T1000 (cell line): ENCODE results near the gene GSTO2.

Experiments
- DNase-seq: peaks from one replicate; lab custom pipeline; 2025; ENCODE audit warnings: mixed read lengths; lab: John Stamatoyannopoulos, UW

The GSTO2 gene

DNA sequence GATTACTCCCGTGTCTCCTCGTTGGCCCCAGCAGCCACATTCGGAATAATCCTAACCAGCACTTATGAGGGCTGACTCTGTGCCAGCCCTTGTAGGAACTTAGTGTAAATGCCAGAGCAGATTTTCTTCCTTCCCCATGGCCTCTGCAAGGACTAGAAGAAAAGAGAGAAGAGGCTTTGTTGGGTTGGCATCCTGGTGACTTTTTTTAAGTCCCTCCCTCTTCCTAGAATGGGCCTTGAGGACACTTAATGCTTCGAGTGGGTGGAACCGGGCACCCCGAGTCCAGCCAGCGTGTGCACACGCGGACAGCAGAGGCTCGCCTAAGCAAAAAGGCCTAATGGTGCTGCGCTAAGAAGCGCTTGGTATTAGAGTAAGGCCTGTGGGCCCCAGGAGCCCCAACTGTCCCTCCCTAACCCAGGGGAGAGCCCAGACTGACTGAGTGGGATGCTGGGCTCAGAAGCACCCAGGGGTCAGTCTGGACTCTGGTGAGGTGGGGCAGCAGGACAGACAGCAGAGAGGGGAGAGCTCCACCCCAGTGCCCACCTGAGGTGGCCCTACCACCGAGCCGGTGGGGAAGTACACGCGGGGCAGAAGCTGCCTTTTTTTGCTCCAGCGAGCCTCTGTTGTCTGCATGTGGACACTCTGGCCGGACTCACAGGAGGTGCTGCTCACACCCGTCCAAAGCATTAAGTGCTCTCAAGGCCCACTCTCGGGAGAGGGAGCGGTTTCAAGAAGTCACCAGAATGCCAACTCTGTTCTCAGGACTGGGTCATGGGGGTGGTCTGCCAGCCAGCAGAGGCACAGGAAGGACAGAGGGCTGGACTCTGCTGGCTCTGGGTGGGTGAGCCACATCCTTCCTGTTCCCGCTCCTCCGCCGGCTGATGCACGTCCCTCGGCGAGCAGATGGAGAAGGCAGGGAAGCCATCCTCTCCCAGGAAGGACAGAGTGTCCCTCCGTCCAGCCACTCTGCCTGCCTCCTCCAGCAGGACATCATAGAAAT, 56.8 kb downstream of the GSTO2 start:
- no peak for DNase-seq

DNA sequence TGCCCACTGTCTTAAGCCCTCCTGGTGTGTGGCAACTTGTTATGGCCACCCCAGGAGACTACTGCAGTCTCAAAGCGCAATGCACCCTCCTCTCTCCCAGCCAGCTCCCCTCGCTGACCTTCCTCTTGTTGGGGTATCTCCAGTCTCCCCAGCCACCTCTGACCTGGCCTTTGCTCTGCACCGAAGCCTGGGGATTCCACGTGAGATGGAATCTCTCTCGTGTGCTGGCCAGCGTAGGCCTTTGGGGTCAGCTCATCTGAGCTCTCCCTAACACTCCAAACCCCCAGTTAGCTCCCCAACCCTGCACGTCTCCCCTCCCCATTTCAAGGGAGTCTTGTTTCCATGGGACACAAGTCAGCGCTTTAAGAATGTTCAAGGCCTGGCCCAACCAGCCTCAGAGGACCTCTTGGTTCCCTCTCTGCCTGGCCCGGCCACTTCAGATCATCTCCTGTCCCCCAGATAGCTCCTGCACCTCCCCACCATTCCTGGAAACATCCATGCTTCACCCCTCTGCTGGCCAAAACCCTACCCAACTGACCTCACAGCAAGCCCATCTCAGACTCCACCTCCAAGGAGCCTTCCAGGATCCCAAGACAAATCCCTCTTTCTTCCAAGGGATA, 58.1 kb downstream of the GSTO2 start:
- DNase-seq, result no peak

GRCh38 chr10:104327745-104328645, 59.0 kb downstream of the GSTO2 start:
- peak; percentile 35 for DNase-seq

GRCh38 chr10:104328646-104328895, 59.6 kb downstream of the GSTO2 start:
- no peak for DNase-seq

- DNase-seq, result peak; percentile 49
These were observed 60.1 kb downstream of the GSTO2 start for GRCh38 chr10:104328896-104329710.

GRCh38 chr10:104329735-104330134, 60.8 kb downstream of the GSTO2 start:
- DNase-seq, result peak; percentile 59

DNA sequence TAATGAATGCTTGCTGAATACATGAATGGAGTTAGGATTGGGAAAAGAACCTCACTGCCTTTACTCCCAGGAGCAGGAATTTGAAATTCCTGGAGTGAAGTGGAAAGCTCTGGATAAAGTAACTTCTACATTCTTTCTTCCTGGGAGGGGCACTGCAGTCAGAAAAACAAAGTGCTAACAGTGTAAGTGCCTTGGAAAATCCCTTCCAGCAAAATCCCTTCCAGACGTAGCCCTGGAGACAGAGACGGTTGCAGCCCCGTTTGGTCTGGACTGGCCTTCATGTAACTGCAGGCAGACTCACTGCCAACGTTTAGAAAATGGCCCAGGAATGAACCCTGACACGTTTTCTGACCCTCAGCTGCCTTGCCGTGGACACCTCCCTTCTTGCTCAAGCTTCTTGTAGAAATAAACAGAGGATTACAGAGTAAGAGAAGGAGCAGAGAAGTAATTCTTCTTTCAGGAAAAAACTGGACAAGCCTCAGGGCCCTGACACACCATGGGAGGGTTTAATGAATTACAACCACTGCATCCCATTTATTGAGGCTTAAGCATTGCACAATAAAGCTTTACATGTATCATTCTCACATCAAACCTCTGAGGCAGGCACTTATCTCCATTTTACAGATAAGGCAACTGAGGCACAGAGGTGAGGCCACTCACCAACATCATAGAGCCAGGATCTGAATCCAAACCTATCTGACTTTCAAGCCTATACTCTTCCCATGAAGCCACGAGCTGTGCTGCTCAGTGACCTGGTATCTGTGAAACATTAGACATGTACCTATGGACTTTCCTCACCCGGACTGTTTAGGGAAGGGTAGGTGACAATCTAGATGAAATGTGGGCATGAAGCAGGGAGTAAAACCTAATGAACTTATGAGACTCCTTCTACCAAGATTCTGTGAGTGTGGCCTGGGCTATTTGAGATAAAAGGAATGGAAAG, 61.5 kb downstream of the GSTO2 start:
- peak; percentile 45 for DNase-seq

- DNase-seq, result no peak
These were observed 62.3 kb downstream of the GSTO2 start for GRCh38 chr10:104331208-104331838.

GRCh38 chr10:104332243-104333031, 63.5 kb downstream of the GSTO2 start:
- DNase-seq, result no peak

- no peak for DNase-seq
These were observed 64.2 kb downstream of the GSTO2 start for GRCh38 chr10:104333032-104333727.

DNA sequence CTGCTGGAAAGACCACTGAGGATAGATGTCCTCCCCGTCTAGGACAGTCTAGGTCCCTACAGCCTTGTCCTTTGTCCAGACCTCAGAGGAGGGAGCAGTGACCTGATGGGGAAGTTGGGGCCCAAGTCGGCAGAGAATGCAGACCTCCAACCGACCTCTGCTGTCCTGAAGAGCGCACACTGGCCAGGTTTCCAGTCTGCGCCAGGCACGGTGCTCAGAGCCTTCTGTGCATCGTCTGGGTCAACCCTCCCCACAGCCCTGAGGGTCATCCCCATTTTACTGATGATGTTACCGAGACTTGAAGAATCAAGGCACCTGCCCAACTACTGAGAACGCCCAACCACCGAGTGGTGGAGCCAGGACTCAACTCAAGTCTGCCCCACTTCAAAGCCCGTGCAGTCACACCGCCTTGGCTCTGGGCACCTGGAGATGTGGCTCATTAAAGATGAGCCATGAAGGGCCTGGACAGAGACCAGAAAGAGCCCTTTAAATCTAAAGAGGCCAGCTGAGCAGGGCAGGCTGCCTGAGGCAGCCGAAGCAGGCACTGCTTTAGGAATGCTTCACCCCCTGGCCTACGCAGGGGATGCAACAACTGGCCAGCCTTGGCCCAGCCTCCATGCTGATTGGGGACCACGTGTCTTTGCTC, 64.9 kb downstream of the GSTO2 start:
- no peak for DNase-seq

DNA sequence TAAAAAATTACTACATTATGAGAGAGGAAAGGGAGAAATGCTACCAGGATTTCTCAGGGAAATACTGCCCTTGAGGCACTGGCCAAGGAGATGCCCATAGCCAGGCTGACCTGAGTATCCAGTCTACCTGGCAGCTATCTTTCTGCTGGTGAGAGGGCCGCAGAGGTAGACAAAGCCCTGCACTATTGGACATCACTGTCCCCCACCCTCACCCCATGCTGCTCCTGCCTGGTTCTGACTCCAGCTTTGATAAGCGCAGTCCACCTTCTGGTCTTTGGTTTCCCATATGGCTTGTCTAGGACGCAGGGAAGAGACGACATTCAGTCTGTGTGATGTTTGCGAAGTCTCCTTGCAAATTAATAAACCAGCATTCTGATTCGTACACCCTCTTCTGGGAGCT, 65.6 kb downstream of the GSTO2 start:
- DNase-seq, result no peak

DNA sequence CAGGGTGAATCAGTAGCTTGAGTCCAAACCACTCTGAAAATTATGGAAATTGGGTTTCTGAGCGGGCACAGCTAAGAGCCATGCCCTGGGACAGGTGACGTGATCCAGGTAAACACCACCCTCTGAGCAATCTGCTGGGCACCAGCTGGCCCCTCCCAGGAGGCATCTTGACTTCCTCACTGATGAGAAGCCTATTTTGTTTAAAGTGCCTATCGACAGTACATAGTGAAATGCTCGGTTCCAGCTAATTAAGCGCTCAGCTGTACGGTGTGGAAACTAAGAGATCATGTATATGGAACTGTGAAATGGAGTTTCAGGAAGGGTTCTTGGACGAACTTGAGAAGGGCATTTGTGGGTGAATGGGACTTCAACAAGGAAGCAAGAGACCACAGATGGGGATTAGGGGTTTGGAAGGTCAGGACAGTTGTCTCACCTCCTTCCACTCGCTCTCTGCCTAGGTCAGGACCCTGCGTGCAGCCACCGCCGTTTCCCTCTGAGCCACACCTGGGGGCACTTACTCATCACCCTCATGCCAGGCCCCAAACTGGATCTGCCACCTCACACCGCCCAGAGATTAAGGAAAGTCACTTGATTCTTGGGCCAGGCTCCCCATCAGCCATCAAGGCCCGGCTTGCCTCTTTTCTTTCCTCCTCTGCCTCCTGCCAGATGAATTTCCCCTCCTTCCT, 66.1 kb downstream of the GSTO2 start:
- no peak for DNase-seq

GRCh38 chr10:104336821-104337467, 68.0 kb downstream of the GSTO2 start:
- DNase-seq, result no peak

GRCh38 chr10:104337521-104337984, 68.6 kb downstream of the GSTO2 start:
- no peak for DNase-seq

GRCh38 chr10:104337985-104338735, 69.2 kb downstream of the GSTO2 start, which contains the start of gene ITPRIP:
Gene ITPRIP, minus strand, starts transcription at chr10:104338465. Its CDS starts 22,414 bp downstream, at chr10:104316051.
- peak; percentile 51 for DNase-seq
